GM12874 (cell line): ENCODE measurements around the gene CEP85L.

Source experiments
- CTCF ChIP-seq: IDR thresholded peaks from 2 replicates; pipeline ENCODE4 v1.5.1; 2011; ENCODE audit warnings: low read depth, mild to moderate bottlenecking, control low read depth, low read length, moderate library complexity; ENCODE audit not compliant: insufficient read depth

The CEP85L gene

GRCh38 chr6:118659513-118660217 lies 8.3 kb upstream of the CEP85L start:
- no peak for TF ChIP-seq CTCF

GRCh38 chr6:118656847-118657451 lies 5.6 kb upstream of the CEP85L start:
- TF ChIP-seq CTCF = no peak

DNA sequence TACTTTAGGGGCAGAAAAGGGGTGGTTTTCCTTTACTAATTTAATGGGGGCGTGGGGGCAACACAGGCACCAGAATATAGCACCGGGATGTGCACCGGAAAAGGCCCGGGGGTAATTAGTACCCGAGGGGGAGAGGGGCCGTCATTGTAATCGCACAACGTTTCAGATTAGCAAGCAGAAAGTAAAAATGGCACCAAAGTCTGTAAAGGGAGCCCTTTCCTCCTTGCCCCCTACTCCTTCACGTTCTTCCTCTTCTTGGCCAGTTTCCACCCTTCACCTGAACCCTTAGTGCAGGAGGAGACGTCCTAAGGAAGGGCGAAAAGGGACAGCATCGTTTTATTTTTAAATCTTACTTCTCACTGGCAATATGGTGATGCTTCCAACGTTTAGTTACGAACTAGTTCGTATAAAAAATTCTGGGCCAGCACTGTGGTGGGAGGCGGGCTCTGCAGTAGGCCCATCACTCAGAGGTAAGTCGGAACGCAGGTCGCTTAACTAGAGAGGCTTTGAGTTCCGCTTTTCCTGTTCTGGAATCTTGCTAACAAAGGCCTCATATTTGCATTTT lies 742 bp upstream of the CEP85L start:
- no peak for TF ChIP-seq CTCF

GRCh38 chr6:118650582-118651281 lies 659 bp downstream of the CEP85L start:
- no peak for TF ChIP-seq CTCF

DNA sequence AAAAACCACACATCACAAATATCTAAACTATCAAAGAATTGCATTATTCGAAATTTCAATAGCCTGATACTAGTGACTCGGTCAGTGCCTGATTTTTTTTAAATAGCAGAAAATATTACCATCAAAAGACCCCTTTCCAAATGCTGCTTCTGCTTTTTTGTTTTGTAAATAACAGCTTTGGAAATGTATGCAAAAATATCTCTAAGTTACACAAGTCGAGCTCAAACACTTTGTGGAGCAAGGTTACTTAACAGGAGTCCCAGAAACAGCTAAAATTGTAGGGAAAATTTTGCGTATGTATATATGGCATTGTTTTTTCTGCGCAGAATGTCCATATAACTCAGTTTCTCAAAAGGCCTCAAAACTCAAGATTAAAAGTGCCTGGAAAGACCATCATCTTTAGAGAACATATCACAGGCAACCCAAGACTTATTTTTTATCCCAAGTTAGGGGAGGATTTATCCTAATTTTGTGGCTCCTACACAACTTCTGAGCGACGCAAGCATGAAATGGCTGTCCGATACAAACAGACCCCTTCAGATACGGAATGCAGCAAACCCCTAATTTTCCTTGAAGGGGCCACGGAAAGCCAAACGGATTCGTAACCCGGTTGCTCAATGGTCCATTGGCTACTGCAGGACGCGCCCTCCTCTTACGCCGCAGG lies 1.3 kb downstream of the CEP85L start:
- TF ChIP-seq CTCF = no peak

DNA sequence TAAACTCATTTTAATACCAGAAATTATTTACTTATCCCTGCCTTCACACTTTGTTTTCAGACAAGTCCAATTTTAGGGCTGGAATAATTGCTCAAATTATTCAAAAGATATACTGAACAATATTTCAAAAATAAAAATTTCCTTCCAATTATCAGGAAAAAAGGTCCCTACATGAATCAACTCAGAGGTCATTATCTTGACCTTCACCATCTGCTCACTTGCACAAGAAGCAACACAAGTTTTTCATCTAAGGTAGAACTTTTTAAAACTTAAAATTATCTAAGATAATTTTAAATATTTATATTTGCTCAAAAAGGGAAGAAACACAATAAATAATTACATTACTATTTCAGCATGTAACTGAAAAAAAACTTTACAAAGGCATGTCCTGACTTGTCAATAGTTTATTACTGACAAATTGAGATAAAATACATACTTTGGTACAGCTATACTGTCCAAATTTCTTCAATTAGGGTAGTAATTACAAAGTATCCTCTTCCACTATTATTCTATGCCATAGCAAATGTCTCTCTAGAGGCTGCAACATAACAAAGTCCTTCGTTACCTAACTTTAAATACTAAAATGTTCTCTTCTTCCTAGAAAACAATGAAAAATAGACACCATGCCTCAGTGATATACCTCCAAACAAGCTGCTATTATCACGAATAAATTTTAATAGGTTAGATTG lies 2.4 kb downstream of the CEP85L start:
- no peak for TF ChIP-seq CTCF
